Lower leg skin (tissue), 4 donors: ENCODE results near the gene TRAPPC5. TPM values are rescaled to one million over a fixed set of nuclear protein-coding genes. Genes with fewer than 3 reads are reported as not detected.
A peak's percentile ranks its signal among the peaks of the same experiment; 100 is the strongest.

Experiments used
- DNase-seq, 2 donors: peaks; one replicate each; pipeline ENCODE4 v3.0.0-alpha.2; 2019; ENCODE audit warnings: low spot score in 2 of 2
- H3K4me3 ChIP-seq: fragments of 200-600 bp; sonication (generic); 2 replicates; pipeline ENCODE4 v1.5.1; 2017; ENCODE audit warnings: mild to moderate bottlenecking, low read depth; ENCODE audit not compliant: poor library complexity, severe bottlenecking
- POLR2A ChIP-seq, 2 donors: fragments of 450-650 bp; IDR thresholded peaks; one replicate each; pipeline ENCODE4 v1.6.1; 2016 to 2017; ENCODE audit warnings: antibody characterized with exemption in 2 of 2, mild to moderate bottlenecking in 1 of 2, moderate library complexity in 1 of 2
- WGBS, 2 donors: methylation state at CpG; one replicate each; pipeline ENCODE4 v1.1.5; 2018; 5-methylcytosine and 5-hydroxymethylcytosine counted together
- intact Hi-C: fragments of 100-400 bp; cut with DNase I; formaldehyde crosslinking; loops from one replicate; pipeline ENCODE4 v1.15.0; 2023; ENCODE audit warnings: low total_unique reads
- total RNA-seq, 4 donors: library from RNA; depleted of rRNA; stranded (reverse); fragments of >200 nt; gene quantifications; one replicate each; pipeline ENCODE4 v1.1.0, GENCODE V29; 2016
- TF ChIP-seq, protein P1 (sequence below), 3 donors: fragments of 450-650 bp; IDR thresholded peaks; one replicate each; pipeline ENCODE4 v1.5.1; 2016; ENCODE audit warnings: antibody characterized with exemption in 3 of 3, mild to moderate bottlenecking in 3 of 3, moderate library complexity in 2 of 3

Gene TRAPPC5
- total RNA-seq, 4 donors from 2014 or later: 115 to 197 (median 143) TPM

GRCh38 chr19:7676376-7676775, 4.3 kb upstream of the TRAPPC5 start:
- no peak for TF ChIP-seq POLR2A (IDR thresholded peaks at IDR 0.05)
- TF ChIP-seq, protein P1, sequence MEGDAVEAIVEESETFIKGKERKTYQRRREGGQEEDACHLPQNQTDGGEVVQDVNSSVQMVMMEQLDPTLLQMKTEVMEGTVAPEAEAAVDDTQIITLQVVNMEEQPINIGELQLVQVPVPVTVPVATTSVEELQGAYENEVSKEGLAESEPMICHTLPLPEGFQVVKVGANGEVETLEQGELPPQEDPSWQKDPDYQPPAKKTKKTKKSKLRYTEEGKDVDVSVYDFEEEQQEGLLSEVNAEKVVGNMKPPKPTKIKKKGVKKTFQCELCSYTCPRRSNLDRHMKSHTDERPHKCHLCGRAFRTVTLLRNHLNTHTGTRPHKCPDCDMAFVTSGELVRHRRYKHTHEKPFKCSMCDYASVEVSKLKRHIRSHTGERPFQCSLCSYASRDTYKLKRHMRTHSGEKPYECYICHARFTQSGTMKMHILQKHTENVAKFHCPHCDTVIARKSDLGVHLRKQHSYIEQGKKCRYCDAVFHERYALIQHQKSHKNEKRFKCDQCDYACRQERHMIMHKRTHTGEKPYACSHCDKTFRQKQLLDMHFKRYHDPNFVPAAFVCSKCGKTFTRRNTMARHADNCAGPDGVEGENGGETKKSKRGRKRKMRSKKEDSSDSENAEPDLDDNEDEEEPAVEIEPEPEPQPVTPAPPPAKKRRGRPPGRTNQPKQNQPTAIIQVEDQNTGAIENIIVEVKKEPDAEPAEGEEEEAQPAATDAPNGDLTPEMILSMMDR (IDR thresholded peaks at IDR 0.05): no peak
- DNase-seq: peak in 1 of 2 donors; percentile 38
- intact Hi-C loops: no loop called here
- H3K4me3 ChIP-seq: no peak overlapping the region
- 33% methylated on average over 7 of the region's 7 CpGs for WGBS, 2 donors

DNA sequence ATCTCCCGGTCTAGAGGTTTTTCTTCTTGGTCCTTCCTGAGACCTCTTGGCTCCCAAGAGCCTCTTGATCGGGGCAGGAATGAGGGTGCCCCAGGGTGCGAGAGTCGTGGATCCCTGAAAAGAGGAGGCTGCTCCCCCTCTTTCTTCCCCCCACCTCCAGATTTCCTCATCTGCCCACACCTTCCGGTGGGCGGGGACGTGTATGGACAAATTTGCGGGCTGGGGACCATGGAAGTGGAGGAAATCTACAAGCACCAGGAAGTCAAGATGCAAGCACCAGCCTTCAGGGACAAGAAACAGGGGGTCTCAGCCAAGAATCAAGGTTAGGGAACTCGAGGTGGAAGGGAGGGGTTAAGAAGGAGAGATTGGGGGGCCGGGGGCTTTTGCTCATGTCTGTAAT, 3.8 kb upstream of the TRAPPC5 start, which contains the start of gene MCEMP1:
MCEMP1 (plus strand) TSS at position 237 of the 400 bp plus-strand sequence; CDS start at position 268, 31 bp downstream.
- no peak within 1 kb of the TSS for H3K4me3 ChIP-seq
- DNase-seq: peak in 1 of 2 donors; percentile 88
- TF ChIP-seq, protein P1 (IDR thresholded peaks at IDR 0.05): no peak
- no peak for TF ChIP-seq POLR2A (IDR thresholded peaks at IDR 0.05)
- intact Hi-C loops: no loop called here
- 34 to 35% methylated on average over 10 of the region's 10 CpGs for WGBS, 2 donors

GRCh38 chr19:7677669-7678311, 2.8 kb upstream of the TRAPPC5 start:
- WGBS, 2 donors: 55 to 56% methylated on average over 12 of the region's 12 CpGs
- no peak overlapping the region for H3K4me3 ChIP-seq
- no peak for TF ChIP-seq POLR2A (IDR thresholded peaks at IDR 0.05)
- TF ChIP-seq, protein P1 (IDR thresholded peaks at IDR 0.05): no peak
- DNase-seq: no peak
- intact Hi-C loops: no loop called here

DNA sequence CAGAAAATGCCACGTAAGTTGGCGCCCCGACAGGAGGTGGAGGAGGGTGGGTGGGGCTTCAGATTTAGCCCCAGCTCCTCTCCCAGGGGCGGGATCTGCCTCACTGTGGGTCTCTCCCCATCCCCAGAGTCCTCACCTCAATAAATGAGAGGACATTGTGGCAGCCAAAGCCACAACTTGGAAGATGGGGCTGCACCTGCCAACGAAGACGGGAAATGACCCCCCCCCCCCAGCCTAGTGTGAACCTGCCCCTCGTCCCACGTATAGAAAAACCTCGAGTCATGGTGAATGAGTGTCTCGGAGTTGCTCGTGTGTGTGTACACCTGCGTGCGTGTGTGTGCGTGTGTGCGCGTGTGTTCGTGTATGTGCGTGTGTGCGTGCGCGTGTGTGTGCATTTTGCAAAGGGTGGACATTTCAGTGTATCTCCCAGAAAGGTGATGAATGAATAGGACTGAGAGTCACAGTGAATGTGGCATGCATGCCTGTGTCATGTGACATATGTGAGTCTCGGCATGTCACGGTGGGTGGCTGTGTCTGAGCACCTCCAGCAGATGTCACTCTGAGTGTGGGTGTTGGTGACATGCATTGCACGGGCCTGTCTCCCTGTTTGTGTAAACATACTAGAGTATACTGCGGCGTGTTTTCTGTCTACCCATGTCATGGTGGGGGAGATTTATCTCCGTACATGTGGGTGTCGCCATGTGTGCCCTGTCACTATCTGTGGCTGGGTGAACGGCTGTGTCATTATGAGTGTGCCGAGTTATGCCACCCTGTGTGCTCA, 1.5 kb upstream of the TRAPPC5 start:
- H3K4me3 ChIP-seq: no peak overlapping the region
- intact Hi-C loops: no loop called here
- TF ChIP-seq POLR2A (IDR thresholded peaks at IDR 0.05): no peak
- TF ChIP-seq, protein P1 (IDR thresholded peaks at IDR 0.05): no peak
- 38 to 40% methylated on average over 28 to 30 of the region's 30 CpGs for WGBS, 2 donors
- no peak for DNase-seq

- TF ChIP-seq, protein P1 (IDR thresholded peaks at IDR 0.05): no peak
- TF ChIP-seq POLR2A (IDR thresholded peaks at IDR 0.05): no peak
- WGBS, 2 donors: 40 to 43% methylated on average over 22 of the region's 22 CpGs
- no peak overlapping the region for H3K4me3 ChIP-seq
- no peak for DNase-seq
- intact Hi-C loops: loop anchor here (2.0 to 10.0 kb wide), 2 partner anchors 111 to 325 kb away; no protein-coding TSS in a partner anchor
Observed at GRCh38 chr19:7679771-7680605, 645 bp upstream of the TRAPPC5 start.
